Subcutaneous adipose tissue (tissue), 4 donors: ENCODE measurements around the gene MAPKAP1. TPM values are rescaled to one million over a fixed set of nuclear protein-coding genes. Genes with fewer than 3 reads are reported as not detected.

Experiments used
- CTCF ChIP-seq: fragments of 450-650 bp; IDR thresholded peaks from one replicate; pipeline ENCODE4 v1.5.1; 2016; ENCODE audit warnings: low read depth, mild to moderate bottlenecking, control low read depth, antibody characterized with exemption, moderate library complexity
- total RNA-seq, 4 donors: library from RNA; depleted of rRNA; stranded (reverse); fragments of >200 nt; gene quantifications; one replicate each; pipeline ENCODE4 v1.1.0, GENCODE V29; 2016

Gene MAPKAP1
- total RNA-seq, 4 donors from 2014 or later: 64.4 to 146 (median 83.9) TPM

GRCh38 chr9:125589287-125589686 is 117.7 kb downstream of the MAPKAP1 start:
- no peak for TF ChIP-seq CTCF

GRCh38 chr9:125587819-125588460 is 119.1 kb downstream of the MAPKAP1 start:
- no peak for TF ChIP-seq CTCF

GRCh38 chr9:125586172-125586511 is 120.9 kb downstream of the MAPKAP1 start:
- TF ChIP-seq CTCF: no peak

- no peak for TF ChIP-seq CTCF
These were observed 121.4 kb downstream of the MAPKAP1 start for GRCh38 chr9:125585503-125586171.

DNA sequence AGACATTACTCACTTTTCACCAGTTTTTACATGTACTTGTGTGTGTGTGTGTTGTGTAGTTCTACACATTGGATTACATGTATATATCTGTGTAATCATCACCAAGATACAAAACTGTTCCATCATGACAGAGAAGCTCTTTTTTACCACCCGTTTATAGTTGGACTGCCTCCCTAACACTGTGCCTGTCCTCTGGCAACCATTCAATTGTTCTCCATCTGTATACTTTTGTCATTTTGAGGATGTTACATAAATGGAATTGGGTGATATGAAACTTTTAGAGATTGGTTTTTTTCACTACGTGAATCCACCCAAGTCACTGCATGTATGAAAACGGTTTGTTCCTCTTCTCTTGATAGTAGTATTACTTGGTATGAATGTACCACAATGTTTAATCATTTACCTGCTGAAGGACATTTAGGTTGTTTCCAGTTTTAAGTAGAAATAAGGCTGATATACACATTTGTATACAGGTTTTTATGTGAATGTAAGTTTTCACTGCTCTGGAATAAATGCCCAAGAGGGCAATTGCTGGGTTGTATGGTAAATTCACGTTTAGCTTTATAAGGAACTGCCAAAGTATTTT is 126.2 kb downstream of the MAPKAP1 start:
- TF ChIP-seq CTCF: no peak

GRCh38 chr9:125579030-125579932 is 127.7 kb downstream of the MAPKAP1 start:
- no peak for TF ChIP-seq CTCF
